GM23338 (cell line): ENCODE data around the gene TMEM231. TPM values are rescaled to one million over a fixed set of nuclear protein-coding genes. Genes with fewer than 3 reads are reported as not detected.

Source experiments
- ATAC-seq: fragments of 200-7000 bp; cut with Tn5 transposase; 3 replicates; pipeline ENCODE4 v1.9.1; 2020
- DNase-seq: peaks from one replicate; pipeline ENCODE4 v3.0.0-alpha.2; 2015; ENCODE audit warnings: low spot score
- H2AFZ ChIP-seq: fragments of 200-600 bp; sonication (generic); 2 replicates; pipeline ENCODE4 v1.8.0; 2016; ENCODE audit warnings: antibody characterized with exemption, mild to moderate bottlenecking, moderate library complexity
- H3F3A ChIP-seq: fragments of 200-600 bp; sonication (generic); replicated peaks from 2 replicates; pipeline ENCODE4 v1.8.0; 2017; ENCODE audit warnings: antibody characterized with exemption, mixed run types, low read depth
- H3K27ac ChIP-seq: fragments of 200-600 bp; sonication (generic); 2 replicates; pipeline ENCODE4 v1.6.1; 2016; ENCODE audit warnings: low read depth
- H3K27me3 ChIP-seq: fragments of 200-600 bp; sonication (generic); 2 replicates; pipeline ENCODE4 v1.8.0; 2016; ENCODE audit warnings: mild to moderate bottlenecking, mixed run types, moderate library complexity; ENCODE audit not compliant: insufficient read depth
- H3K36me3 ChIP-seq: fragments of 200-600 bp; sonication (generic); 2 replicates; pipeline ENCODE4 v1.8.0; 2016; ENCODE audit warnings: mild to moderate bottlenecking; ENCODE audit not compliant: insufficient read depth
- H3K4me1 ChIP-seq: fragments of 200-600 bp; sonication (generic); 2 replicates; pipeline ENCODE4 v1.8.0; 2016; ENCODE audit warnings: mild to moderate bottlenecking, moderate library complexity; ENCODE audit not compliant: insufficient read depth
- H3K4me2 ChIP-seq: fragments of 200-600 bp; sonication (generic); 2 replicates; pipeline ENCODE4 v1.7.1; 2017; ENCODE audit warnings: mixed run types
- H3K4me3 ChIP-seq: fragments of 200-600 bp; sonication (generic); 2 replicates; pipeline ENCODE4 v1.6.1; 2016; ENCODE audit warnings: mixed run types
- H3K79me2 ChIP-seq: fragments of 200-600 bp; sonication (generic); replicated peaks from 2 replicates; pipeline ENCODE4 v1.8.0; 2017; ENCODE audit warnings: mild to moderate bottlenecking; ENCODE audit not compliant: insufficient read depth
- H3K9me2 ChIP-seq: fragments of 200-600 bp; sonication (generic); 2 replicates; pipeline ENCODE4 v1.8.0; 2017; ENCODE audit not compliant: insufficient read depth
- H4K20me1 ChIP-seq: fragments of 200-600 bp; sonication (generic); replicated peaks from 2 replicates; pipeline ENCODE4 v1.8.0; 2017; ENCODE audit warnings: mild to moderate bottlenecking; ENCODE audit not compliant: insufficient read depth
- H3K27ac Mint-ChIP-seq: 2 replicates; pipeline ENCODE4 v1.8.0; 2020; ENCODE audit warnings: inconsistent platforms, mild to moderate bottlenecking, moderate library complexity, mixed read lengths
- H3K27me3 Mint-ChIP-seq: 3 replicates; pipeline ENCODE4 v1.8.0; 2022; ENCODE audit warnings: low read depth, mild to moderate bottlenecking, moderate library complexity, mixed read lengths, inconsistent platforms; ENCODE audit not compliant: insufficient read depth, poor library complexity
- H3K36me3 Mint-ChIP-seq: 3 replicates; pipeline ENCODE4 v1.8.0; 2021; ENCODE audit warnings: low read depth, mild to moderate bottlenecking, inconsistent platforms, moderate library complexity, mixed read lengths
- H3K4me1 Mint-ChIP-seq: 3 replicates; pipeline ENCODE4 v1.8.0; 2020; ENCODE audit warnings: mild to moderate bottlenecking, inconsistent platforms, mixed read lengths
- H3K4me3 Mint-ChIP-seq: 3 replicates; pipeline ENCODE4 v1.8.0; 2021; ENCODE audit warnings: moderate library complexity, mild to moderate bottlenecking, inconsistent platforms, mixed read lengths
- H3K9me3 Mint-ChIP-seq: 3 replicates; pipeline ENCODE4 v1.8.0; 2020; ENCODE audit warnings: moderate library complexity, mild to moderate bottlenecking, inconsistent platforms, mixed read lengths
- CREB1 ChIP-seq: fragments of 250-450 bp; sonication (Bioruptor Pico); IDR thresholded peaks from 2 replicates; pipeline ENCODE4 v1.5.0; 2020; ENCODE audit warnings: low read depth, mild to moderate bottlenecking, moderate library complexity
- CTCF ChIP-seq, 2 experiments: fragments of 200-600 bp in 1 of 2; sonication (generic) in 1 of 2; conservative IDR thresholded peaks; 2 replicates each; pipeline versions ENCODE4 v1.5.1 to v1.6.1; 2016 to 2017; ENCODE audit warnings: antibody characterized with exemption in 2 of 2, low read depth in 2 of 2, mild to moderate bottlenecking in 2 of 2, moderate library complexity in 1 of 2
- ETS1 ChIP-seq: IDR thresholded peaks from 2 replicates; pipeline ENCODE4 v1.6.1; 2016; ENCODE audit warnings: antibody characterized with exemption
- EZH2 ChIP-seq: fragments of 200-600 bp; sonication (generic); IDR thresholded peaks from one replicate; pipeline ENCODE4 v1.8.0; 2017; ENCODE audit warnings: antibody characterized with exemption, mild to moderate bottlenecking, low read depth; ENCODE audit not compliant: unreplicated experiment
- EZH2phosphoT487 ChIP-seq: fragments of 200-600 bp; sonication (generic); IDR thresholded peaks from one replicate; pipeline ENCODE4 v1.8.1; 2018; ENCODE audit warnings: antibody characterized with exemption; ENCODE audit not compliant: unreplicated experiment
- JUNB ChIP-seq: IDR thresholded peaks from one replicate; pipeline ENCODE4 v1.6.1; 2016; ENCODE audit warnings: antibody characterized with exemption; ENCODE audit not compliant: unreplicated experiment
- NANOG ChIP-seq: IDR thresholded peaks from 2 replicates; pipeline ENCODE4 v1.6.1; 2016; ENCODE audit warnings: antibody characterized with exemption, borderline replicate concordance
- POLR2AphosphoS5 ChIP-seq: IDR thresholded peaks from 2 replicates; pipeline ENCODE4 v1.6.1; 2016; ENCODE audit warnings: antibody characterized with exemption, low read depth
- STAT1 ChIP-seq: IDR thresholded peaks from one replicate; pipeline ENCODE4 v1.6.1; 2016; ENCODE audit warnings: antibody characterized with exemption; ENCODE audit not compliant: unreplicated experiment
- ZNF114 ChIP-seq: fragments of 250-450 bp; sonication (Bioruptor Pico); IDR thresholded peaks from 2 replicates; pipeline ENCODE4 v1.5.0; 2020; ENCODE audit warnings: mild to moderate bottlenecking, moderate library complexity
- long read RNA-seq: library from polyadenylated mRNA; unstranded; transcript quantifications from one replicate; pipeline ENCODE4 v2.0.0, GENCODE V29; 2020; ENCODE audit not compliant: unreplicated experiment
- polyA plus RNA-seq: library from polyadenylated mRNA; unstranded; fragments of >200 nt; fragmentation: Nextera tagmentation; extraction: Ambion mirVana; gene quantifications from 2 replicates; pipeline ENCODE4 v1.2.1, GENCODE V29; 2016
- total RNA-seq: library from RNA; depleted of rRNA; stranded (reverse); fragments of >200 nt; shearing (Covaris generic); gene quantifications from 2 replicates; pipeline ENCODE4 v1.2.3, GENCODE V29; 2014; rRNA removed

TMEM231 gene
- total RNA-seq (9.3 and 19.9 TPM in 2 replicates), polyA plus RNA-seq (4.9 and 5.3 TPM in 2 replicates)
- long read RNA-seq, full-length matches to known transcripts, result 2 of 5 reads
- long read RNA-seq, partial matches to known transcripts, result 0 of 5 reads
- long read RNA-seq, other reads (novel, unspliced or antisense), result 3 of 5 reads

GRCh38 chr16:75555707-75556430, at the start of gene TMEM231:
TSS of gene TMEM231 (minus strand) at chr16:75556252. CDS start at chr16:75556209, 43 bp downstream.
- Histone ChIP-seq H3F3A (no peaks in the 10 kb centered on the region), H3K4me1 (peaks cover 23% of the 10 kb centered on the region), H3K79me2 (no peaks in the 10 kb centered on the region; the same call in 1 of the 2 replicates), H3K27ac (no peak within 1 kb of the TSS), H3K36me3 (no peaks in the 10 kb centered on the region), H3K27me3 (no peaks in the 10 kb centered on the region), H2AFZ (peak within 1 kb of the TSS; percentile 89), H3K4me3 (peak within 1 kb of the TSS; percentile 73), H3K9me2 (no peaks in the 10 kb centered on the region), H4K20me1 (no peaks in the 10 kb centered on the region), H3K4me2 (peak within 1 kb of the TSS; percentile 87)
- TF ChIP-seq POLR2AphosphoS5 (peak; percentile 59; the same call in 1 of the 2 replicates), EZH2phosphoT487 (no peak)
- Mint-ChIP-seq H3K9me3 (no peaks in the 10 kb centered on the region), H3K4me1 (peaks cover 22% of the 10 kb centered on the region), H3K27me3 (peaks cover 11% of the 10 kb centered on the region), H3K4me3 (peak within 1 kb of the TSS; percentile 96), H3K27ac (peak within 1 kb of the TSS; percentile 98), H3K36me3 (no peaks in the 10 kb centered on the region)
- DNase-seq, result peak; percentile 97
- peak; percentile 89 for ATAC-seq

- H3K27me3 Mint-ChIP-seq, result no peaks in the 10 kb centered on the region
- Histone ChIP-seq H2AFZ (no peak overlapping the region), H3K4me1 (no peaks in the 10 kb centered on the region), H3K36me3 (peaks cover 39% of the 10 kb centered on the region), H3K4me3 (no peak overlapping the region), H3K27me3 (no peaks in the 10 kb centered on the region), H3K27ac (no peak overlapping the region), H3F3A (no peaks in the 10 kb centered on the region), H4K20me1 (no peaks in the 10 kb centered on the region; the same call in none of the 2 replicates), H3K4me2 (no peak overlapping the region), H3K79me2 (no peaks in the 10 kb centered on the region), H3K9me2 (no peaks in the 10 kb centered on the region)
- no peak overlapping the region for H3K27ac Mint-ChIP-seq
- no peaks in the 10 kb centered on the region for H3K4me1 Mint-ChIP-seq
- H3K36me3 Mint-ChIP-seq, result peaks cover 74% of the 10 kb centered on the region
- TF ChIP-seq CREB1 (CRISPR knock-in tag) (no peak), EZH2 (no peak), JUNB (no peak), CTCF (conservative IDR thresholded peaks at IDR 0.05; ENCODE audit: low read depth in 2 of 2) (no peak), NANOG (no peak), EZH2phosphoT487 (no peak), ETS1 (no peak), POLR2AphosphoS5 (no peak), STAT1 (no peak), ZNF114 (no peak)
- DNase-seq (no peak), ATAC-seq (no peak)
- H3K9me3 Mint-ChIP-seq, result peaks cover 8% of the 10 kb centered on the region
- no peak overlapping the region for H3K4me3 Mint-ChIP-seq
These were observed 47.2 kb upstream of the TMEM231 start for GRCh38 chr16:75603241-75603640.
